A673 (cell line): ENCODE data around the gene NEGR1.

ENCODE experiments used
- CTCF ChIP-seq: fragments of 300-800, 200-600 bp; sonication (generic); conservative IDR thresholded peaks from 2 replicates; pipeline ENCODE4 v1.5.1; 2017; ENCODE audit warnings: low read depth, mild to moderate bottlenecking, antibody characterized with exemption, low read length, moderate library complexity, mixed read lengths
- EZH2 ChIP-seq: fragments of 200-600 bp; sonication (generic); IDR thresholded peaks from 2 replicates; pipeline ENCODE4 v1.6.1; 2017; ENCODE audit warnings: borderline replicate concordance, low read depth, mild to moderate bottlenecking, mixed read lengths, antibody characterized with exemption, low read length; ENCODE audit not compliant: poor library complexity, severe bottlenecking

- TF ChIP-seq CTCF (no peak), EZH2 (no peak)
These were observed 42.1 kb upstream of the NEGR1 start for GRCh38 chr1:72324451-72324850.
